HepG2 (cell line): ENCODE measurements around the gene DPEP2NB. TPM values are rescaled to one million over a fixed set of nuclear protein-coding genes. Genes with fewer than 3 reads are reported as not detected.

Source experiments
- ATAC-seq: fragments of 200-7000 bp; cut with Tn5 transposase; 3 replicates; pipeline ENCODE4 v1.9.1; 2020; ENCODE audit warnings: mild to moderate bottlenecking, moderate library complexity
- BruUV-seq: library from RNA; stranded (reverse); fragments of 400-500 nt; replicated peaks from 2 replicates; lab custom pipeline; 2021; lab: Mats Ljungman, UMichigan
- CTCF ChIA-PET: fragments of 300-600 bp; formaldehyde crosslinking; extraction: SDS; loops from one replicate; lab custom pipeline; 2021; ENCODE audit warnings: low total read pairs, inconsistent platforms, low intra/inter-chr PET ratio; lab: Yijun Ruan, JAX
- POLR2A ChIA-PET: fragments of 350-600 bp; sonication (Branson Sonifier 250); formaldehyde crosslinking; loops from one replicate; lab custom pipeline; 2020; ENCODE audit warnings: antibody characterized with exemption, inconsistent platforms; lab: Yijun Ruan, JAX
- DNase-seq: peaks from one replicate; pipeline ENCODE4 v3.0.0-alpha.2; 2015; ENCODE audit warnings: low spot score
- FAIRE-seq: peaks from 3 replicates; lab custom pipeline; 2011; peaks lifted over from hg19 to GRCh38; lab: Jason Lieb, UNC
- H2AFZ ChIP-seq: one replicate; pipeline ENCODE4 v1.6.1; 2011; ENCODE audit warnings: low read length, inconsistent platforms
- H3K27ac ChIP-seq: fragments of 300-600 bp; 3 replicates; pipeline ENCODE4 v1.8.0; 2011; ENCODE audit warnings: mixed run types, mild to moderate bottlenecking, mixed read lengths, low read length, inconsistent platforms; ENCODE audit not compliant: insufficient read depth; ENCODE audit errors: extremely low read length
- H3K27me3 ChIP-seq, 2 experiments: fragments of 200-600 bp in 1 of 2; 2 replicates in 1 of 2; 3 replicates in 1 of 2; pipeline versions ENCODE4 v1.6.0 to v1.8.0; 2011; ENCODE audit warnings: low read length in 2 of 2, mild to moderate bottlenecking in 2 of 2, moderate library complexity in 2 of 2, inconsistent platforms in 1 of 2; ENCODE audit not compliant: insufficient read depth in 2 of 2, control insufficient read depth in 1 of 2
- H3K36me3 ChIP-seq, 2 experiments: fragments of 200-600 bp in 1 of 2; replicated peaks in 1 of 2; 2 replicates in 1 of 2; 3 replicates in 1 of 2; pipeline versions ENCODE4 v1.5.1 to v1.8.0; 2011; ENCODE audit warnings: low read length in 2 of 2, inconsistent platforms in 1 of 2; ENCODE audit not compliant: insufficient read depth in 2 of 2, control insufficient read depth in 1 of 2
- H3K4me1 ChIP-seq: 2 replicates; pipeline ENCODE4 v1.5.1; 2012; ENCODE audit warnings: low read length, inconsistent platforms; ENCODE audit not compliant: insufficient read depth
- H3K4me2 ChIP-seq: 2 replicates; pipeline ENCODE4 v1.6.0; 2011; ENCODE audit warnings: low read depth, low read length, inconsistent platforms
- H3K4me3 ChIP-seq, 3 experiments: fragments of 200-600 bp in 1 of 3; sonication (generic), shearing (Covaris generic) in 1 of 3; replicated peaks in 1 of 3; 2 replicates each; pipeline ENCODE4 v1.5.1; 2011 to 2016; ENCODE audit warnings: low read length in 3 of 3, inconsistent platforms in 2 of 3, low read depth in 2 of 3, mild to moderate bottlenecking in 2 of 3, control low read depth in 1 of 3, mixed read lengths in 1 of 3; ENCODE audit not compliant: insufficient read depth in 1 of 3
- H3K79me2 ChIP-seq: one replicate; pipeline ENCODE4 v1.6.1; 2011; ENCODE audit warnings: low read length, inconsistent platforms; ENCODE audit not compliant: insufficient read depth
- H3K9ac ChIP-seq: 2 replicates; pipeline ENCODE4 v1.6.0; 2011; ENCODE audit warnings: mild to moderate bottlenecking, low read depth, low read length, inconsistent platforms; ENCODE audit not compliant: insufficient read depth
- H3K9me3 ChIP-seq: 2 replicates; pipeline ENCODE4 v1.5.1; 2012; ENCODE audit warnings: mild to moderate bottlenecking, low read length
- H4K20me1 ChIP-seq: 2 replicates; pipeline ENCODE4 v1.6.0; 2011; ENCODE audit warnings: inconsistent platforms, mild to moderate bottlenecking, low read length, moderate library complexity; ENCODE audit not compliant: insufficient read depth
- CCAR2 ChIP-seq: fragments of 200-400 bp; formaldehyde crosslinking; optimal IDR thresholded peaks from 2 replicates; pipeline ENCODE3; 2018; ENCODE audit warnings: low read depth, mild to moderate bottlenecking, low read length, moderate library complexity
- DPF2 ChIP-seq: sonication (generic); formaldehyde crosslinking; IDR thresholded peaks from 2 replicates; pipeline ENCODE4 v1.4.0; 2020; ENCODE audit warnings: mild to moderate bottlenecking, low read depth, missing genetic modification reagents, borderline replicate concordance
- ERF ChIP-seq: IDR thresholded peaks from 2 replicates; pipeline ENCODE4 v1.6.1; 2018; ENCODE audit warnings: missing biosample characterization, missing genetic modification reagents
- FOXO4 ChIP-seq: sonication (generic); formaldehyde crosslinking; conservative IDR thresholded peaks from 2 replicates; pipeline ENCODE4 v1.8.1; 2023; ENCODE audit warnings: missing genetic modification reagents
- MIXL1 ChIP-seq: IDR thresholded peaks from 2 replicates; pipeline ENCODE4 v1.6.1; 2016
- PHF8 ChIP-seq: sonication (generic); formaldehyde crosslinking; IDR thresholded peaks from 2 replicates; pipeline ENCODE4 v1.5.0; 2020; ENCODE audit warnings: missing genetic modification reagents
- PLSCR1 ChIP-seq: sonication (generic); formaldehyde crosslinking; IDR thresholded peaks from 2 replicates; pipeline ENCODE4 v1.5.0; 2020; ENCODE audit warnings: missing genetic modification reagents, mild to moderate bottlenecking, borderline replicate concordance
- STAG1 ChIP-seq: sonication (generic); formaldehyde crosslinking; IDR thresholded peaks from 2 replicates; pipeline ENCODE4 v1.4.0; 2020; ENCODE audit warnings: missing genetic modification reagents
- SUZ12 ChIP-seq: fragments of 150-350 bp; IDR thresholded peaks from 2 replicates; pipeline ENCODE4 v1.6.1; 2014; ENCODE audit warnings: low read depth, low read length
- ZKSCAN1 ChIP-seq: fragments of 150-350 bp; IDR thresholded peaks from 2 replicates; pipeline ENCODE4 v1.6.1; 2014; ENCODE audit warnings: low read length
- ZNF766 ChIP-seq: sonication (generic); formaldehyde crosslinking; IDR thresholded peaks from 2 replicates; pipeline ENCODE4 v1.5.0; 2020; ENCODE audit warnings: missing genetic modification reagents, borderline replicate concordance
- WGBS: methylation state at CpG from one replicate; pipeline ENCODE4 v1.1.6; 2017; ENCODE audit warnings: low lambda C conversion rate; 5-methylcytosine and 5-hydroxymethylcytosine counted together
- in situ Hi-C: cut with HindIII; loops from 2 replicates; pipeline ENCODE4 v1.10.0; 2017; ENCODE audit warnings: low pct_unique_long_range_greater_than_20kb; ENCODE audit not compliant: extremely low pct_ligation_motif_present
- intact Hi-C: fragments of 100-400 bp; cut with micrococcal nuclease; formaldehyde crosslinking; loops from one replicate; pipeline ENCODE4 v1.10.0; 2022; ENCODE audit not compliant: unreplicated experiment
- polyA plus RNA-seq, 8 experiments: library from polyadenylated mRNA; depleted of rRNA in 3 of 8; stranded (reverse) in 7 of 8; unstranded in 1 of 8; fragments of >200 nt; fragmentation: Illumina TruSeq in 4 of 8; extraction: Trizol in 4 of 8; gene quantifications; 2 replicates each; pipeline versions ENCODE4 v1.2.1 to v1.2.3, GENCODE V29; 2011 to 2016; ENCODE audit warnings: low read depth in 4 of 8, missing spikeins in 1 of 8, mixed read lengths in 1 of 8; ENCODE audit not compliant: insufficient read depth in 1 of 8
- total RNA-seq, 5 experiments: library from RNA; depleted of rRNA; stranded (reverse); fragments of >200 nt; fragmentation: Illumina TruSeq; extraction: Trizol; gene quantifications; 2 replicates each; pipeline ENCODE4 v1.2.3, GENCODE V29; 2016; ENCODE audit warnings: low read depth in 1 of 5
- TF ChIP-seq, protein P1 (sequence below): sonication (generic); formaldehyde crosslinking; IDR thresholded peaks from 2 replicates; pipeline ENCODE4 v1.8.0; 2022; ENCODE audit warnings: missing genetic modification reagents, mild to moderate bottlenecking, borderline replicate concordance

The DPEP2NB gene
- total and polyA plus RNA-seq, 2 of the 13 experiments (the other 11 are each of a cell fraction or from before 2014, with no cell fraction given) = not detected

- TF ChIP-seq MIXL1 (CRISPR knock-in tag) = no peak
- TF ChIP-seq, protein P1, sequence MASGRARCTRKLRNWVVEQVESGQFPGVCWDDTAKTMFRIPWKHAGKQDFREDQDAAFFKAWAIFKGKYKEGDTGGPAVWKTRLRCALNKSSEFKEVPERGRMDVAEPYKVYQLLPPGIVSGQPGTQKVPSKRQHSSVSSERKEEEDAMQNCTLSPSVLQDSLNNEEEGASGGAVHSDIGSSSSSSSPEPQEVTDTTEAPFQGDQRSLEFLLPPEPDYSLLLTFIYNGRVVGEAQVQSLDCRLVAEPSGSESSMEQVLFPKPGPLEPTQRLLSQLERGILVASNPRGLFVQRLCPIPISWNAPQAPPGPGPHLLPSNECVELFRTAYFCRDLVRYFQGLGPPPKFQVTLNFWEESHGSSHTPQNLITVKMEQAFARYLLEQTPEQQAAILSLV (CRISPR knock-in tag) = no peak
- no peak for TF ChIP-seq SUZ12
- TF ChIP-seq STAG1 = no peak
- no peak for TF ChIP-seq PHF8
- no peak for TF ChIP-seq DPF2 (CRISPR knock-in tag)
- TF ChIP-seq ZKSCAN1 = no peak
- TF ChIP-seq FOXO4 (CRISPR knock-in tag) = no peak
- TF ChIP-seq ZNF766 (CRISPR knock-in tag) = no peak
- TF ChIP-seq ERF (CRISPR knock-in tag) = no peak
- no peak for TF ChIP-seq PLSCR1 (CRISPR knock-in tag)
- no peak for TF ChIP-seq CCAR2
- Histone ChIP-seq H3K4me1 (peaks cover 46% of the 10 kb centered on the region), H4K20me1 (no peaks in the 10 kb centered on the region), H3K27me3 (peaks cover 5 to 40% of the 10 kb centered on the region in 2 experiments; a peak in 4 of 5 replicates), H3K9me3 (no peaks in the 10 kb centered on the region), H3K9ac (no peak overlapping the region), H3K36me3 (no peaks in the 10 kb centered on the region), H3K27ac (no peak overlapping the region), H3K79me2 (no peaks in the 10 kb centered on the region), H2AFZ (no peak overlapping the region), H3K4me2 (no peak overlapping the region), H3K4me3 (no peak overlapping the region)
- ATAC-seq (peak; percentile 18), DNase-seq (no peak), FAIRE-seq (no peak)
- CTCF ChIA-PET = no interaction called here
- BruUV-seq = no TSS peak
- POLR2A ChIA-PET = interaction anchor here (1.0 to 2.3 kb wide), 2 partner anchors 11 kb away, joined by 3 to 9 read pairs; no protein-coding TSS in a partner anchor
- intact Hi-C loops (no loop called here), in situ Hi-C loops (no loop called here)
- 20% methylated on average over 2 of the region's 5 CpGs for WGBS
Measured at GRCh38 chr16:67977005-67977404, 38.7 kb downstream of the DPEP2NB start.
